Right lobe of liver (tissue), 6 donors: ENCODE measurements around the gene MAPKAPK5. TPM values are rescaled to one million over a fixed set of nuclear protein-coding genes. Genes with fewer than 3 reads are reported as not detected.
"Not testable (repeated sequence)": the region's sequence is repeated elsewhere in the genome, so short reads cannot be mapped to it uniquely, and the experiment has no call there.

Experiments used
- ATAC-seq, 4 donors: fragments of 200-7000 bp; cut with Tn5 transposase; one replicate each; pipeline ENCODE4 v1.9.1; 2020; ENCODE audit warnings: mild to moderate bottlenecking in 4 of 4, moderate library complexity in 4 of 4
- DNase-seq, 3 donors: peaks; one replicate each; pipeline ENCODE4 v3.0.0-alpha.2; 2020
- H3K27ac ChIP-seq, 3 donors: fragments of 200-600 bp; one replicate each; pipeline ENCODE4 v1.8.0; 2022
- H3K27me3 ChIP-seq, 2 donors: fragments of 200-600 bp; one replicate each; pipeline ENCODE4 v1.8.0; 2022
- H3K36me3 ChIP-seq, 4 donors: fragments of 200-600 bp; sonication (generic) in 1 of 4; one replicate each; pipeline versions ENCODE4 v1.5.1 to v1.8.0; 2017 to 2022; ENCODE audit warnings: control low read depth in 1 of 4
- H3K4me1 ChIP-seq, 4 donors: fragments of 200-600 bp; sonication (generic) in 1 of 4; one replicate each; pipeline versions ENCODE4 v1.5.1 to v1.8.0; 2017 to 2022; ENCODE audit warnings: control low read depth in 1 of 4
- H3K4me3 ChIP-seq, 3 donors: fragments of 200-600 bp; one replicate each; pipeline ENCODE4 v1.8.0; 2022
- H3K9me3 ChIP-seq, 4 donors: fragments of 200-600 bp; sonication (generic) in 1 of 4; one replicate each; pipeline versions ENCODE4 v1.5.1 to v1.8.0; 2017 to 2022; ENCODE audit warnings: control low read depth in 1 of 4
- CTCF ChIP-seq, 4 donors: fragments of 200-600 bp in 3 of 4; fragments of 450-650 bp in 1 of 4; IDR thresholded peaks; one replicate each; pipeline versions ENCODE4 v1.5.1 to v1.8.0; 2016 to 2022; ENCODE audit warnings: antibody characterized with exemption in 4 of 4, mild to moderate bottlenecking in 2 of 4
- POLR2A ChIP-seq: fragments of 450-650 bp; IDR thresholded peaks from one replicate; pipeline ENCODE4 v1.6.1; 2017; ENCODE audit warnings: antibody characterized with exemption, mild to moderate bottlenecking
- WGBS: methylation state at CpG from one replicate; pipeline ENCODE4 v1.1.6; 2018; ENCODE audit warnings: low coverage, low lambda C conversion rate; ENCODE audit not compliant: insufficient coverage; ENCODE audit errors: missing lambda C conversion rate; 5-methylcytosine and 5-hydroxymethylcytosine counted together
- intact Hi-C, 2 donors: fragments of 100-400 bp; cut with DNase I; formaldehyde crosslinking; loops; one replicate each; pipeline versions ENCODE4 v1.11.2 to v1.14.1; 2022
- total RNA-seq, 6 experiments: library from RNA; depleted of rRNA in 2 of 6; stranded (reverse); fragments of >200 nt in 2 of 6; fragmentation: NEBNext Ultra II Directional in 3 of 6; extraction: Animal tissue kit (Norgen Biotek cat#: 25700) in 3 of 6; gene quantifications; one replicate each; pipeline versions ENCODE4 v1.1.0 to v1.2.4, GENCODE V29; 2016 to 2023
- donor health status: DM: no; HTN: yes; CAD: no.
- donor health status: DM: no; HTN: no; CAD: no.
- donor health status: DM: no; HTN: no; CAD: no.
- donor health status: DM: no; HTN: yes; CAD: no.
- donor health status: DM: no; HTN: yes; CAD: no.

The MAPKAPK5 gene
- total RNA-seq, 6 experiments from 2014 or later = 18.0 to 28.1 (median 19.9) TPM

GRCh38 chr12:111826992-111827391 lies 15.0 kb upstream of the MAPKAPK5 start:
- no peaks in the 10 kb centered on the region for H3K36me3 ChIP-seq
- no peak for DNase-seq
- intact Hi-C loops = no loop called here
- no peaks in the 10 kb centered on the region for H3K27me3 ChIP-seq
- WGBS = 44% methylated on average over 2 of the region's 2 CpGs
- no peak overlapping the region for H3K4me3 ChIP-seq
- no peaks in the 10 kb centered on the region for H3K4me1 ChIP-seq
- no peak overlapping the region for H3K27ac ChIP-seq
- H3K9me3 ChIP-seq = no peaks in the 10 kb centered on the region
- ATAC-seq = peak in 3 of 4 donors; percentile 22 to 59 (median 27)
- TF ChIP-seq CTCF (IDR thresholded peaks at IDR 0.05) (no peak), POLR2A (no peak)

- H3K27me3 ChIP-seq = no peaks in the 10 kb centered on the region
- no peak overlapping the region for H3K27ac ChIP-seq
- no peaks in the 10 kb centered on the region for H3K9me3 ChIP-seq
- 80% methylated on average over 4 of the region's 4 CpGs for WGBS
- no peaks in the 10 kb centered on the region for H3K4me1 ChIP-seq
- intact Hi-C loops = no loop called here
- ATAC-seq = no peak
- no peak for DNase-seq
- no peak overlapping the region for H3K4me3 ChIP-seq
- no peaks in the 10 kb centered on the region for H3K36me3 ChIP-seq
- TF ChIP-seq POLR2A (no peak), CTCF (IDR thresholded peaks at IDR 0.05) (no peak)
Observed at GRCh38 chr12:111827907-111828306, 14.1 kb upstream of the MAPKAPK5 start.

- TF ChIP-seq CTCF (IDR thresholded peaks at IDR 0.05) = no peak
- no peak for TF ChIP-seq POLR2A
- no peak overlapping the region for H3K4me3 ChIP-seq
- no peaks in the 10 kb centered on the region for H3K4me1 ChIP-seq
- H3K9me3 ChIP-seq = no peaks in the 10 kb centered on the region
- ATAC-seq (no peak), DNase-seq (no peak)
- intact Hi-C loops = no loop called here
- no peaks in the 10 kb centered on the region for H3K36me3 ChIP-seq
- no peaks in the 10 kb centered on the region for H3K27me3 ChIP-seq
- WGBS = 75% methylated on average over 8 of the region's 8 CpGs
- H3K27ac ChIP-seq = no peak overlapping the region
Observed at GRCh38 chr12:111828338-111828979, 13.6 kb upstream of the MAPKAPK5 start.

GRCh38 chr12:111829635-111830034 lies 12.4 kb upstream of the MAPKAPK5 start:
- intact Hi-C loops, H3K9me3 ChIP-seq, DNase-seq, H3K4me1 ChIP-seq, ATAC-seq, H3K27ac ChIP-seq, H3K36me3 ChIP-seq, H3K4me3 ChIP-seq, H3K27me3 ChIP-seq: not testable (repeated sequence)
- 100% methylated on average over 2 of the region's 3 CpGs for WGBS

GRCh38 chr12:111834740-111835386 lies 7.2 kb upstream of the MAPKAPK5 start:
- H3K27ac ChIP-seq, H3K4me1 ChIP-seq, H3K9me3 ChIP-seq, H3K27me3 ChIP-seq, H3K4me3 ChIP-seq, ATAC-seq, intact Hi-C loops, H3K36me3 ChIP-seq: not testable (repeated sequence)
- 55% methylated on average over 12 of the region's 22 CpGs for WGBS
- peak in 2 of 3 donors; percentile 30 to 56 for DNase-seq

- H3K9me3 ChIP-seq, intact Hi-C loops, H3K27ac ChIP-seq, ATAC-seq, H3K4me3 ChIP-seq, DNase-seq, H3K4me1 ChIP-seq, H3K36me3 ChIP-seq, H3K27me3 ChIP-seq: not testable (repeated sequence)
- WGBS = no CpG with 5 or more reads among the region's 28 CpGs
Observed at GRCh38 chr12:111835531-111836181, 6.4 kb upstream of the MAPKAPK5 start.
